HepG2 (cell line): Measurements from ENCODE around the gene SMAD3. TPM values are rescaled to one million over a fixed set of nuclear protein-coding genes. Genes with fewer than 3 reads are reported as not detected.
A peak's percentile ranks its signal among the peaks of the same experiment; 100 is the strongest.

Experiments used
- ADNP ChIP-seq: sonication (generic); formaldehyde crosslinking; IDR thresholded peaks from 2 replicates; pipeline ENCODE4 v1.4.0; 2020; ENCODE audit warnings: missing genetic modification reagents
- E2F5 ChIP-seq: sonication (generic); formaldehyde crosslinking; conservative IDR thresholded peaks from 2 replicates; pipeline ENCODE4 v1.4.0; 2020; ENCODE audit warnings: missing genetic modification reagents
- GLI4 ChIP-seq: sonication (generic); formaldehyde crosslinking; IDR thresholded peaks from 2 replicates; pipeline ENCODE4 v1.5.1; 2020; ENCODE audit warnings: missing genetic modification reagents, mild to moderate bottlenecking, moderate library complexity, borderline replicate concordance
- HMGXB3 ChIP-seq: sonication (generic); formaldehyde crosslinking; IDR thresholded peaks from 2 replicates; pipeline ENCODE4 v1.4.0; 2020; ENCODE audit warnings: missing genetic modification reagents, borderline replicate concordance
- HOXA5 ChIP-seq: sonication (generic); formaldehyde crosslinking; IDR thresholded peaks from 2 replicates; pipeline ENCODE4 v1.4.0; 2020; ENCODE audit warnings: missing genetic modification reagents
- KDM1A ChIP-seq: IDR thresholded peaks from 2 replicates; pipeline ENCODE4 v1.6.1; 2016; ENCODE audit warnings: missing compliant biosample characterization
- MAFG ChIP-seq: sonication (generic); formaldehyde crosslinking; IDR thresholded peaks from 2 replicates; pipeline ENCODE4 v1.5.1; 2020; ENCODE audit warnings: mild to moderate bottlenecking, missing genetic modification reagents
- MTF1 ChIP-seq: sonication (generic); formaldehyde crosslinking; IDR thresholded peaks from 2 replicates; pipeline ENCODE4 v1.5.0; 2020; ENCODE audit warnings: missing genetic modification reagents
- SMAD9 ChIP-seq: sonication (generic); formaldehyde crosslinking; IDR thresholded peaks from 2 replicates; pipeline ENCODE4 v1.5.1; 2020; ENCODE audit warnings: mild to moderate bottlenecking, missing genetic modification reagents
- TP53 ChIP-seq: sonication (generic); formaldehyde crosslinking; conservative IDR thresholded peaks from 2 replicates; pipeline ENCODE4 v1.4.0; 2020; ENCODE audit warnings: missing genetic modification reagents
- YEATS4 ChIP-seq: sonication (generic); formaldehyde crosslinking; IDR thresholded peaks from 2 replicates; pipeline ENCODE4 v1.4.0; 2020; ENCODE audit warnings: missing genetic modification reagents, borderline replicate concordance
- ZKSCAN1 ChIP-seq: fragments of 150-350 bp; IDR thresholded peaks from 2 replicates; pipeline ENCODE4 v1.6.1; 2014; ENCODE audit warnings: low read length
- ZNF180 ChIP-seq: sonication (generic); formaldehyde crosslinking; IDR thresholded peaks from 2 replicates; pipeline ENCODE4 v1.4.0; 2020; ENCODE audit warnings: low read depth, missing genetic modification reagents, borderline replicate concordance
- ZNF280D ChIP-seq: sonication (generic); formaldehyde crosslinking; IDR thresholded peaks from 2 replicates; pipeline ENCODE4 v1.5.1; 2020; ENCODE audit warnings: mild to moderate bottlenecking, missing genetic modification reagents
- ZNF282 ChIP-seq: fragments of 450-650 bp; IDR thresholded peaks from 2 replicates; pipeline ENCODE4 v1.6.1; 2018; ENCODE audit not compliant: partially characterized antibody
- ZNF512 ChIP-seq: sonication (generic); formaldehyde crosslinking; IDR thresholded peaks from 2 replicates; pipeline ENCODE4 v1.4.0; 2020; ENCODE audit warnings: mild to moderate bottlenecking, missing genetic modification reagents
- ZNF589 ChIP-seq: sonication (generic); formaldehyde crosslinking; conservative IDR thresholded peaks from 2 replicates; pipeline ENCODE4 v1.8.0; 2022; ENCODE audit warnings: mild to moderate bottlenecking, moderate library complexity, missing genetic modification reagents
- ZNF670 ChIP-seq: sonication (generic); formaldehyde crosslinking; IDR thresholded peaks from 2 replicates; pipeline ENCODE4 v1.8.0; 2022; ENCODE audit warnings: mild to moderate bottlenecking, missing genetic modification reagents, borderline replicate concordance
- ZSCAN29 ChIP-seq: sonication (generic); formaldehyde crosslinking; conservative IDR thresholded peaks from 2 replicates; pipeline ENCODE4 v1.4.0; 2020; ENCODE audit warnings: mild to moderate bottlenecking, missing genetic modification reagents
- polyA plus RNA-seq, 8 experiments: library from polyadenylated mRNA; depleted of rRNA in 3 of 8; stranded (reverse) in 7 of 8; unstranded in 1 of 8; fragments of >200 nt; fragmentation: Illumina TruSeq in 4 of 8; extraction: Trizol in 4 of 8; gene quantifications; 2 replicates each; pipeline versions ENCODE4 v1.2.1 to v1.2.3, GENCODE V29; 2011 to 2016; ENCODE audit warnings: low read depth in 4 of 8, missing spikeins in 1 of 8, mixed read lengths in 1 of 8; ENCODE audit not compliant: insufficient read depth in 1 of 8
- total RNA-seq, 5 experiments: library from RNA; depleted of rRNA; stranded (reverse); fragments of >200 nt; fragmentation: Illumina TruSeq; extraction: Trizol; gene quantifications; 2 replicates each; pipeline ENCODE4 v1.2.3, GENCODE V29; 2016; ENCODE audit warnings: low read depth in 1 of 5

Gene SMAD3
- total and polyA plus RNA-seq, 2 of the 13 experiments (the other 11 are each of a cell fraction or from before 2014, with no cell fraction given): 8.6 to 56.3 TPM

GRCh38 chr15:67048281-67049279 lies 16.8 kb upstream of the SMAD3 start (continued):
- 0 out of 2 replicates have a peak, but pooled peaks have one; percentile 45 for TF ChIP-seq HMGXB3 (CRISPR knock-in tag)
- TF ChIP-seq MAFG (CRISPR knock-in tag): no peak
- TF ChIP-seq ADNP (CRISPR knock-in tag): no peak
- no peak for TF ChIP-seq ZNF180 (CRISPR knock-in tag)
- no peak for TF ChIP-seq ZNF512
- no peak for TF ChIP-seq E2F5 (CRISPR knock-in tag)
- peak; percentile 87 for TF ChIP-seq HOXA5
- TF ChIP-seq MTF1: no peak
- peak; percentile 81 for TF ChIP-seq YEATS4 (CRISPR knock-in tag)
- TF ChIP-seq ZNF280D: peak; percentile 40; the same call in 1 of the 2 replicates
- no peak for TF ChIP-seq ZKSCAN1
- TF ChIP-seq ZNF589 (CRISPR knock-in tag): no peak
- no peak for TF ChIP-seq ZNF282
- TF ChIP-seq ZNF670 (CRISPR knock-in tag): no peak
- 0 out of 2 replicates have a peak, but pooled peaks have one; percentile 38 for TF ChIP-seq KDM1A (CRISPR knock-in tag)
- no peak for TF ChIP-seq TP53
- no peak for TF ChIP-seq GLI4
- no peak for TF ChIP-seq ZSCAN29
- TF ChIP-seq SMAD9 (CRISPR knock-in tag): no peak
